OCI-LY7 (cell line): ENCODE results near the gene FGD3. TPM values are rescaled to one million over a fixed set of nuclear protein-coding genes. Genes with fewer than 3 reads are reported as not detected.
A peak's percentile ranks its signal among the peaks of the same experiment; 100 is the strongest.

Experiments used
- BruUV-seq: library from RNA; stranded (reverse); fragments of 400-500 nt; replicated peaks from 2 replicates; lab custom pipeline; 2021; lab: Mats Ljungman, UMichigan
- CTCF ChIA-PET: fragments of 300-600 bp; sonication (Branson Sonifier 250); formaldehyde crosslinking; loops from one replicate; lab custom pipeline; 2022; ENCODE audit warnings: antibody characterized with exemption; ENCODE audit not compliant: unreplicated experiment; lab: Charles Lee
- POLR2A ChIA-PET: fragments of 300-600 bp; sonication (Branson Sonifier 250); formaldehyde crosslinking; loops from one replicate; lab custom pipeline; 2022; ENCODE audit warnings: antibody characterized with exemption; lab: Charles Lee
- DNase-seq: peaks from one replicate; pipeline ENCODE4 v3.0.0-alpha.2; 2015; ENCODE audit warnings: low spot score
- H2AFZ ChIP-seq: fragments of 200-600 bp; sonication (generic), shearing (Covaris generic); 2 replicates; pipeline ENCODE4 v1.6.1; 2014; ENCODE audit warnings: mild to moderate bottlenecking, antibody characterized with exemption, low read length, moderate library complexity
- H3K27ac ChIP-seq: fragments of 200-600 bp; sonication (generic); 2 replicates; pipeline ENCODE4 v1.5.1; 2014; ENCODE audit warnings: mixed run types, low read depth, mild to moderate bottlenecking, moderate library complexity, low read length, inconsistent platforms; ENCODE audit not compliant: poor library complexity, severe bottlenecking
- H3K36me3 ChIP-seq: fragments of 200-600 bp; sonication (generic); 2 replicates; pipeline ENCODE4 v1.6.1; 2014; ENCODE audit warnings: mild to moderate bottlenecking, antibody characterized with exemption, low read length, moderate library complexity, mixed read lengths; ENCODE audit not compliant: insufficient read depth
- H3K4me1 ChIP-seq: fragments of 200-600 bp; sonication (generic); 2 replicates; pipeline ENCODE4 v1.5.1; 2014; ENCODE audit warnings: mild to moderate bottlenecking, low read length; ENCODE audit not compliant: insufficient read depth, poor library complexity, severe bottlenecking
- H3K4me2 ChIP-seq: fragments of 200-600 bp; sonication (generic); 2 replicates; pipeline ENCODE4 v1.6.1; 2014; ENCODE audit warnings: mild to moderate bottlenecking, low read length
- H3K4me3 ChIP-seq: fragments of 200-600 bp; sonication (generic); 2 replicates; pipeline ENCODE4 v1.5.1; 2014; ENCODE audit warnings: mild to moderate bottlenecking, low read depth, low read length; ENCODE audit not compliant: poor library complexity, severe bottlenecking
- H3K79me2 ChIP-seq: fragments of 200-600 bp; sonication (generic); 2 replicates; pipeline ENCODE4 v1.6.1; 2016; ENCODE audit warnings: low read depth, mild to moderate bottlenecking, low read length, moderate library complexity, mixed read lengths; ENCODE audit not compliant: insufficient read depth
- H3K9me2 ChIP-seq: fragments of 200-600 bp; sonication (generic); 2 replicates; pipeline ENCODE4 v1.6.1; 2016; ENCODE audit warnings: mild to moderate bottlenecking, low read length, mixed read lengths; ENCODE audit not compliant: insufficient read depth
- H3K9me3 ChIP-seq: fragments of 200-600 bp; sonication (generic); 2 replicates; pipeline ENCODE4 v1.6.1; 2014; ENCODE audit warnings: mild to moderate bottlenecking, mixed run types, low read length, mixed read lengths
- H4K20me1 ChIP-seq: fragments of 200-600 bp; sonication (generic); 2 replicates; pipeline ENCODE4 v1.6.1; 2014; ENCODE audit warnings: mild to moderate bottlenecking, antibody characterized with exemption, low read length, moderate library complexity, mixed read lengths; ENCODE audit not compliant: insufficient read depth
- CTCF ChIP-seq: fragments of 200-600 bp; sonication (generic); conservative IDR thresholded peaks from 2 replicates; pipeline ENCODE4 v1.5.1; 2014; ENCODE audit warnings: mild to moderate bottlenecking, antibody characterized with exemption, low read length, moderate library complexity, mixed read lengths
- EZH2phosphoT487 ChIP-seq: fragments of 200-600 bp; sonication (generic); IDR thresholded peaks from 2 replicates; pipeline ENCODE4 v1.6.1; 2018; ENCODE audit warnings: low read depth, borderline replicate concordance, mild to moderate bottlenecking, mixed run types, antibody characterized with exemption, low read length, moderate library complexity, mixed read lengths
- intact Hi-C: fragments of 100-400 bp; cut with micrococcal nuclease; formaldehyde crosslinking; loops from one replicate; pipeline ENCODE4 v1.10.0; 2022; ENCODE audit not compliant: unreplicated experiment
- total RNA-seq, 2 experiments: library from RNA; depleted of rRNA in 1 of 2; stranded (reverse); fragments of >200 nt in 1 of 2; shearing (Covaris generic) in 1 of 2; gene quantifications; 2 replicates each; pipeline ENCODE4 v1.2.3, GENCODE V29; 2014 to 2022

Gene FGD3
- total RNA-seq, 2 experiments from 2014 or later = 22.1 to 22.9 TPM

GRCh38 chr9:92962846-92963245 lies 15.5 kb downstream of the FGD3 start:
- CTCF ChIA-PET = interaction anchor here (0.6 to 0.7 kb wide), 2 partner anchors 677 to 825 kb away, joined by 3 to 5 read pairs; no protein-coding TSS in a partner anchor
- no peaks in the 10 kb centered on the region for H4K20me1 ChIP-seq
- H3K4me1 ChIP-seq = peaks cover 36% of the 10 kb centered on the region
- DNase-seq = no peak
- intact Hi-C loops = loop anchor here (5.0 kb wide), 1 partner anchor 241 kb away; no protein-coding TSS in a partner anchor
- H3K79me2 ChIP-seq = peaks cover 15% of the 10 kb centered on the region; the same call in 1 of the 2 replicates
- no peak overlapping the region for H3K4me2 ChIP-seq
- H3K27ac ChIP-seq = no peak overlapping the region
- POLR2A ChIA-PET = interaction anchor here (0.7 kb wide), 1 partner anchor 129 kb away, joined by 3 read pairs; no protein-coding TSS in a partner anchor
- no peaks in the 10 kb centered on the region for H3K9me2 ChIP-seq
- TF ChIP-seq CTCF = no peak
- TF ChIP-seq EZH2phosphoT487 = no peak
- no peak overlapping the region for H2AFZ ChIP-seq
- H3K9me3 ChIP-seq = peaks cover 6% of the 10 kb centered on the region; the same call in 1 of the 2 replicates
- no TSS peak for BruUV-seq
- H3K4me3 ChIP-seq = no peak overlapping the region
- peaks cover 4% of the 10 kb centered on the region; the same call in 1 of the 2 replicates for H3K36me3 ChIP-seq

- Histone ChIP-seq H3K9me3 (peaks cover 6% of the 10 kb centered on the region; the same call in 1 of the 2 replicates), H3K4me3 (peak overlapping the region; percentile 72), H3K4me1 (peaks cover 38% of the 10 kb centered on the region), H3K4me2 (peak overlapping the region; percentile 93), H4K20me1 (no peaks in the 10 kb centered on the region), H3K36me3 (peaks cover 4% of the 10 kb centered on the region; the same call in 1 of the 2 replicates), H2AFZ (peak overlapping the region; percentile 76), H3K9me2 (no peaks in the 10 kb centered on the region), H3K27ac (peak overlapping the region; percentile 69), H3K79me2 (peaks cover 15% of the 10 kb centered on the region; the same call in 1 of the 2 replicates)
- no TSS peak for BruUV-seq
- peak; percentile 93 for DNase-seq
- ChIA-PET CTCF (interaction anchor here (1.1 kb wide), 1 partner anchor 97 kb away, joined by 3 read pairs; no protein-coding TSS in a partner anchor), POLR2A (interaction anchor here (0.6 to 1.1 kb wide), 4 partner anchors 9 to 424 kb away, joined by 3 to 4 read pairs (median 3); no protein-coding TSS in a partner anchor)
- intact Hi-C loops = loop anchor here (1.0 to 5.0 kb wide), 2 partner anchors 94 to 242 kb away; partner anchors contain the start of gene SUSD3
- TF ChIP-seq CTCF = no peak
- no peak for TF ChIP-seq EZH2phosphoT487
These were observed 16.7 kb downstream of the FGD3 start for GRCh38 chr9:92963831-92964606.
